Adipocyte (in vitro differentiated cells): ENCODE results near the gene CPZ.
"Not testable (repeated sequence)": the region's sequence is repeated elsewhere in the genome, so short reads cannot be mapped to it uniquely, and the experiment has no call there.

Source experiments
- DNase-seq: peaks from one replicate; pipeline ENCODE4 v3.0.0-alpha.2; 2015; ENCODE audit warnings: low read depth
- H3K27me3 ChIP-seq: replicated peaks from 2 replicates; pipeline ENCODE4 v1.7.0; 2013; ENCODE audit warnings: mild to moderate bottlenecking, low read length, moderate library complexity; ENCODE audit not compliant: control insufficient read depth, insufficient read depth
- H3K36me3 ChIP-seq: 2 replicates; pipeline ENCODE4 v1.7.0; 2013; ENCODE audit warnings: low read length, mild to moderate bottlenecking, moderate library complexity; ENCODE audit not compliant: control insufficient read depth, insufficient read depth, severe bottlenecking
- H3K4me1 ChIP-seq: 2 replicates; pipeline ENCODE4 v1.7.0; 2013; ENCODE audit warnings: mild to moderate bottlenecking, low read length, moderate library complexity; ENCODE audit not compliant: control insufficient read depth, insufficient read depth
- H3K4me3 ChIP-seq: 2 replicates; pipeline ENCODE4 v1.7.0; 2013; ENCODE audit warnings: mild to moderate bottlenecking, low read length, moderate library complexity
- H3K9ac ChIP-seq: 2 replicates; pipeline ENCODE4 v1.7.0; 2013; ENCODE audit warnings: mild to moderate bottlenecking, low read length, moderate library complexity
- H3K9me3 ChIP-seq: 2 replicates; pipeline ENCODE4 v1.7.0; 2013; ENCODE audit warnings: mild to moderate bottlenecking, low read length, moderate library complexity; ENCODE audit not compliant: control insufficient read depth

CPZ gene

DNA sequence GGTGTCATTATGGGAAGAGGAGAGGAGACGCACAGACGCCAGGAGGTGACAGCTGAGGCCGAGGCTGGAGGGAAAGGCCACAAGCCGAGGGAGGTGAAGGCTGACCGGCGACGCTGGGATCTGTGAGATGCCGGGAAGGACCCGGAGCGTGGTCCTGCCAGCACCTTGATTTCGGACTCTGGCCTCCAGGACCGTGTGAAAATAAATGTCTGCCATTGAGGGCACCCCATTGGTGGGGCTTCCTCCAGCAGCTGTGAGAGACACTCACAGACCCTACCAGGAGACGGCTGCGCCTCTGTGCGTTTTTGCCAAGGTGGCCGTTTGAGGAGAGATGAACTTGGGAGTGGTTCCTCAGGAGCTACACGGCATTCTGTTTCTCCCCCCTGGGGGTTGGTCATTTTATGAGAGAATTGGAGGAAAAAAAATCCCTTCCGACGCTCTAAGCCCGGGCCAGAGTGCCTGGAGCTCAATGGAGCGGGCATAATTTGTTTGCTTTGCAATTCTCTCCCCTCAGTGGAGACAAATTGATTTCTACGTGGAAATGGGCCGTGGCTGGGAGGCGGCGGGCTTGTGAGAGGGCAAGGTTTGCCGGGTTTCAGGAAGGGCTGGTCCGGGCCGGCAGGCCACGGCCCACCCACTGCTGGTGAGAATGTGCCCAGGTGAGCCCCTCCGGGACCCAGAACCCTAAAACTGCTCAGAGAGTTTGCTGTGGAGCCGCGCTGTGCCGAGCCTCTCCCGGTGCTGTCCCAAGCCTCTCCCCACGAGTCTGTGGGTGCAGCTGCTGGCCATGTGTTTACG lies 53.9 kb downstream of the CPZ start:
- no peaks in the 10 kb centered on the region for H3K36me3 ChIP-seq
- H3K4me3 ChIP-seq = no peak overlapping the region
- DNase-seq = no peak
- H3K27me3 ChIP-seq = peaks cover 43% of the 10 kb centered on the region
- no peaks in the 10 kb centered on the region for H3K4me1 ChIP-seq
- H3K9me3 ChIP-seq = no peaks in the 10 kb centered on the region
- no peak overlapping the region for H3K9ac ChIP-seq

DNA sequence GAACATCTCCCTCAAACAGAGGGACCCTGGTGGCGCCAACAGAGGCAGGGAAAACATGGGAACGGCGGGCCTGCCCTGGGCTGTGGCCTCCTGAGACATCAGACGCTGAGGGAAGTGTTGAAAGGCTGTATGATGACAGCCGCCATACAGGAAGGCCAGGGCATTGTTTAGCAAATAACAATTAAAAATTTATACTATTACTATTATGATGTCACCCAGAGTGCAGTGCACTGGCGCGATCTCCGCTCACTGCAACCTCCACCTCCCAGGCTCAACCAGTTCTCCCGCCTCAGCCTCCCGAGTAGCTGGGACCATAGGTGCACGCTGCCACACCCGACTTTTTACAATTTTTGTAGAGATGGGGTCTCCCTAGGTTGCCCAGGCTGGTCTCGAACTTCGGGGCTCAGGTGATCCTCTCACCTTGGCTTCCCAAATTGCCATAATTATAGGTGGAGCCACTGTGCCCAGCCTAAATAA lies 54.6 kb downstream of the CPZ start:
- Histone ChIP-seq H3K9ac (no peak overlapping the region), H3K27me3 (peaks cover 40% of the 10 kb centered on the region), H3K9me3 (no peaks in the 10 kb centered on the region), H3K4me1 (no peaks in the 10 kb centered on the region), H3K36me3 (no peaks in the 10 kb centered on the region), H3K4me3 (no peak overlapping the region)
- DNase-seq = no peak

DNA sequence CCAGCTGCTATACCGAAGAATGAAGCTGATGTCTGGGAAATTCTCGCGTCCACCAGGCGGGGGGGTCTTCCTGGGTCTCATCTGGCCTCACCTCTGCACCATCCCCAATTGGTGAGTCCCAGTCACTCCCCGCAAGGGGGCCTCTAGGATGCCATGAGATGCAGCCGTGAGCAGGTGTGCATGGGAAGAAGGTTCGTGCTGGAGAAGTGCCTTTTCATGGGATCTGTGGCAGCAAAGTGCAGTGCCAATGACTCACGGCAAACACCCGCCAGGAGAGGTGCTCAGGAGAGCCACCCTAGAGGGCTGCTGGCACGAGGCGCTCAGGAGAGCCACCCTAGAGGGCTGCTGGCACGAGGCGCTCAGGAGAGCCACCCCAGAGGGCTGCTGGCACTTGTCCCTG lies 55.1 kb downstream of the CPZ start:
- Histone ChIP-seq H3K9ac (no peak overlapping the region), H3K9me3 (no peaks in the 10 kb centered on the region), H3K36me3 (no peaks in the 10 kb centered on the region), H3K4me3 (no peak overlapping the region), H3K4me1 (no peaks in the 10 kb centered on the region), H3K27me3 (peaks cover 40% of the 10 kb centered on the region)
- no peak for DNase-seq

DNA sequence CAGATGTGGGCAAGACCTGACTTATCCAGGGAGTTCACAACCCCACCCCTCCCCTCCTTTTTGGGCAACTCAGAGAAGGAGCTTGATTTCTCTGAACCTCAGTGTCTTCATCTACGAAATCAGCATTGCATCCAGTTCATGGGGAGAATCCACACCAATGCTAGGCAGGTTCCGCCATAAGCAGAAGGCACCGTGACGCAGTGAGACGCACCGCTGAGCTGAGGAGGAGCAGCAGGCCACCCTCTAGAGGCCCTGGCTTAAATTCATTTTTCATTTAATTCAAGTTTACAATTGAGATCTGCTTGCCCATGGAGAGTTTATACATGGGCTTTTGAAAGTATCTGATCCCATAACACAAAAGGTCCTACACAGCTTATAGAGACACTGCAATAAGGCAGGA lies 55.7 kb downstream of the CPZ start:
- no peaks in the 10 kb centered on the region for H3K36me3 ChIP-seq
- peaks cover 35% of the 10 kb centered on the region for H3K27me3 ChIP-seq
- DNase-seq = no peak
- H3K4me3 ChIP-seq = no peak overlapping the region
- no peaks in the 10 kb centered on the region for H3K4me1 ChIP-seq
- no peaks in the 10 kb centered on the region for H3K9me3 ChIP-seq
- no peak overlapping the region for H3K9ac ChIP-seq

DNA sequence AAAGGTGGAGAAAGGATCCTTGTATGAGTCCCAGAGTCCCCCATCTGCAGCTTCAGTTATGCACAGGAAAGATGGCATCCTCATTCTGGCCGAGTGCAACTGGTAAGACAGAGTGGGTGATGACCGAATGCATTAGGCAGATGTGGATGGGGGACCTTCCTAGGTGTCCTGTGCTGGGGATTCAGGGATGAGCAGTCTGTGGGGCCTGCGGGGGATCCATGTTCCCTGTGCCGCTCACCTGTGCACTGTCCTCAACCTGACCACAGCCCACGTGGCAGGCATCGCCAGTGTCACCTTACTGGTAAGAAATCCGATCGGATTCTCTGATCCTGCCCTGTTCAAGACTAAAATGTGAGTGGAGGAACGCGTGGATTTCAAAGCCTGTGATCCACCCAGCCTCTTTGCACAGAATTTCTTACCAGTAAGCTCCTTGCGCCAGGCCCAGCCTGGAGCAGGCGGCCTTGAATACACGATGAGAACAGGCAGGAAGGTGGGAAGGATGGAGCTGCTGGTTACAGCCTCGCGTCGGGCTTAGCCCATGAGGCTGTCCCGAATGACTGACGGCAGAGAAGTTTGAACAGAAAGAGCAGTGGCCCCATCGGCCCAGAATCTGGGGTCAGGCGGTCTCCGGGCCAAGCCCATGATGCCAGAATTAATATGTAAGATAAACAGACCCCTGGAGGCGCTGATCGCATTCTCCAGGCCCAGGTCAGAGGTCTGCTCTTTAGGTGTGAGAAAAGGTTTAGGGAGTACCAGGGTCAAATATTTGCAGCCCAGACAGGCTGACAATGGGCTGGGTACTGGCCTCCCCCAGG lies 56.5 kb downstream of the CPZ start:
- no peak for DNase-seq
- peaks cover 33% of the 10 kb centered on the region for H3K27me3 ChIP-seq

DNA sequence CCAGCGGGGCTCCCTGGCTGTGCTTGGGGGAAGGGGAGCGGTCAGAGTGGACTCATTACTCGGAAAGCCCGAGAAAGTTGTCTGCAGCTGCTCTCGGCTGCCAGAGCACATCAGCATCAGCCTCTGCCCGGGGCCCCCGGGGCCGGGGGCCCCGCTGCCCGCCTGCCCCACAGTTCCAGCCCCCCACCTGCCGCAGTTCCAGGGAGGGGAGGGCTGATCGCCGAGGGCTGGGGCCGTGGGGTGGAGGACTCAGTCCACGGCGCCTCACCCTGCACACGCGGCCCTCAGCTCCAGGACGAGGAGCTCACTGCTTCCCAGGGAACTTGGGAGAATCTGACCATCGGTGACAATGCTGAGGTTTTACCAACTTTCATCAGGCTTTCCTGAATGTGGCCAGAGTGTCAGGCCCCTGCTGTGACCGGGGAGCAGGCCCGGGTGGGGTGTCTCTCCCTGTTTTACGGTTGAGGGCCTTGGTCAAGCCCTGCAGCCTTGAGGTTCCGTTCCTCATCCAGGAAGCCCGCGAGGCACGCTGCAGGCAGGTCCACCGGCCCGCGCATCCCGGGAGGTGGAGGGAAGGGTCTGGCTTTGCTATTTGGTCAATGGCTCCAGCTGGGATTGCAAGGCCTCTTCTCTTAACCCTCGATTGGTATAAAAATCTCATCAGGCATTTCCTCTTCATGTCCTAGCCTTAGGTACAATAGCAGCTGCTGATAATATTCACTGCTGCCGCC lies 57.2 kb downstream of the CPZ start:
- H3K36me3 ChIP-seq = no peaks in the 10 kb centered on the region
- H3K4me3 ChIP-seq = no peak overlapping the region
- H3K4me1 ChIP-seq = no peaks in the 10 kb centered on the region
- H3K9me3 ChIP-seq = no peaks in the 10 kb centered on the region
- H3K9ac ChIP-seq = no peak overlapping the region
- H3K27me3 ChIP-seq = peaks cover 33% of the 10 kb centered on the region
- DNase-seq = no peak

More for the DNA sequence above, 56.5 kb downstream of the CPZ start:
- H3K36me3 ChIP-seq = no peaks in the 10 kb centered on the region
- no peaks in the 10 kb centered on the region for H3K4me1 ChIP-seq
- H3K9me3 ChIP-seq = no peaks in the 10 kb centered on the region
- no peak overlapping the region for H3K9ac ChIP-seq
- no peak overlapping the region for H3K4me3 ChIP-seq

DNA sequence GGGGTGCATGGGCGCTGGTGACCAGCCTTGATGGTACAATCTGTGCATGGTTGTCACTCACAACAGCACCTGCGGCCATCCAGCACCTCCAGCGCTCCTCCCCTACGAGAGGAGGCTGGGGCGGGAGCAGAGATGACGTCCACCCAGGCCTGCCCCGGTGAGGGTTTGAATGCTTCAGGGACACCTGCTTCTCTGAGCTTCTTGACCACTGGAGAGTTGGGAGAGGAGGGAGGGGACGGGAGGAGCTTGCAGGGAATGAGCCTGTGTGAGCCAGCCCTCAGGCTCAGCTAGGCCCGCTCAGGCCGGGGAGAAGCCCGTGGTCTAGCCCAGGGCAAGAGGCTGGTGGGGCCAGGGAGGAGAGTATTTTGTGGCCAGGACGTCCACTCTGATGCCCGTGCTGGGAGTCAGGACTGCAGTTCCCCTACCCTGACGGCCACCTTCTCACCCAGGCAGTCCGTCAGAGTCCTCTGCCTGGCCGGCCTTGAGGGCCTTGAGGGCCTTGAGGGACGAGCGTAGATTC lies 59.2 kb downstream of the CPZ start:
- Histone ChIP-seq H3K36me3 (no peaks in the 10 kb centered on the region), H3K9me3 (no peaks in the 10 kb centered on the region), H3K4me3 (no peak overlapping the region), H3K9ac (no peak overlapping the region), H3K27me3 (peaks cover 26% of the 10 kb centered on the region), H3K4me1 (no peaks in the 10 kb centered on the region)
- DNase-seq = no peak

DNA sequence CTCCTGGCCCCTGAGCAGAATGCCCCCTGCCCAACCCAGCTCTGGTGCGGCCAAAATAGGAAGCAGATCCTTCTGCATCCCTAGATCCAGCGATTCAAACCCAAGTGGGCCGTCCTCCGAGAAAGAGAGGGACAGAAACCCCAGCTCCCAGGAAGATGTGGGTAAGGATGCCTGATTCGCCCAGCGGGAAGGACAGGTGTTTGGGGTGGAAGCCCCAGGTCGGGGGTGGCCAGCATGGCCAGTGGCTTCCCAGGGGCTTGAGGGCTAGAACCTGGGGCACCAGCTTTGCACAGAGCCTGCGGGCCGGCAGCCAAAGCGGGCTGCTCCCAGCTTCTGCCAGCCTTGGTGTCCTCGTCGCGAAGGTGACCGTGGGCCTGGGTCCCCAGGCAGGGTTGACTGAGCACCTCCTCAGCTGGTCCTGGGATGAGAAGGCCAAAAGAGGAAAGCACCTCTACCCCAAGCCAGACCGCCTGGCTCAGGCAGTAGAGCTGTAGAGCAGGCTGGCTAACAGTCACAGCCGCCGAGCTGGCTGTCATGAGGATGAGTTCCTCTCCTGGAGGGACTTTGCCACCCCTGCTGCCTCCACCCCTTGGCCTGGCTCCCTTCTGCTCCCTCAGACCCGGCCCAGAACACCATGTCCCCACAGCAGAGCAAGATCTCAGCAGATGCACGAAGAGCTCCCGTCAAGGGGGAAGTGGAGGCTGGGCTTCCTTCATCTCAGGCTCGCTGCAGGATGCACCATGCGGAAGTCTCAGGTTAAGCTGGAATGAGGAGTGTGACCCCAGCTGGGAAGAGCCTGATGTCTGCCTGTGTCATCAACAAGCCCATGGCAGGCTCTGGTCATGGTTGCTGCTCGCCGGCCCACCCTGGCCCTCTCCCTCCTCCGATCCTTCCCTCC lies 59.9 kb downstream of the CPZ start:
- DNase-seq = no peak
- Histone ChIP-seq H3K9me3 (no peaks in the 10 kb centered on the region), H3K36me3 (no peaks in the 10 kb centered on the region), H3K9ac (no peak overlapping the region), H3K4me1 (no peaks in the 10 kb centered on the region), H3K4me3 (no peak overlapping the region), H3K27me3 (peaks cover 25% of the 10 kb centered on the region)

DNA sequence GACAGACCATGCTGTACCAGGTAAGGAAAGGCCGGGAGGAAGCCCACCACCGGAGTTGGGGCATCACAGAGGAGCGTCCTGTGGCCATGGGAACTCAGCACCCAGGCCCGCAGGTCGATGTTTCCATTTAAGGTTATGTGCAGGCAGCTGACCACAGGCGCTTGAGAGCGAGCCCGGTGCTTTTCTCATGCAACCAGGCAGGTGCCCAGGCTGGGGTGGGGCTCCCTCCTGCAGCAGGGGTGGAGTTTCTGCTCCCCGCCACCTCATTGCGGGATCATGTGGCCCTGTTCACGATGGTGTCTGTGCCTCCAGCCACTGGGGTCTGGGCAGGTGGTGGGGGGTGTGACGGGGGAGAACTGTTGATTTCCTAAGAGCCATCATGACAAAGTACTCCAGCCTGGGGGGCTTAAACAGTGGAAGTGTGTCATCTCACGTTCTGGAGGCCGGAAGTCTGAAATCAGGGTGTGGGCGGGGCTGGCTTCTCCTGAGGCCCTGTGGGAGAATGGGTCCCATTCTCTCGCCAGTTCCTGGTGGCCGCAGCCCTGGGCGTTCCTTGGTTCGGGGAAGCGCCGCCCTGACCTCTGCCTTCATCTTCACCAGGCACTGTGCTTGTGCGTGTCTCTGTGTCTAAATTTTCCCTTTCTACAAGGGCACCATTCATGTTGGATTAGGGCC lies 60.9 kb downstream of the CPZ start:
- H3K4me3 ChIP-seq = no peak overlapping the region
- no peaks in the 10 kb centered on the region for H3K4me1 ChIP-seq
- peaks cover 24% of the 10 kb centered on the region for H3K27me3 ChIP-seq
- H3K9me3 ChIP-seq = no peaks in the 10 kb centered on the region
- no peak overlapping the region for H3K9ac ChIP-seq
- no peak for DNase-seq
- H3K36me3 ChIP-seq = no peaks in the 10 kb centered on the region

DNA sequence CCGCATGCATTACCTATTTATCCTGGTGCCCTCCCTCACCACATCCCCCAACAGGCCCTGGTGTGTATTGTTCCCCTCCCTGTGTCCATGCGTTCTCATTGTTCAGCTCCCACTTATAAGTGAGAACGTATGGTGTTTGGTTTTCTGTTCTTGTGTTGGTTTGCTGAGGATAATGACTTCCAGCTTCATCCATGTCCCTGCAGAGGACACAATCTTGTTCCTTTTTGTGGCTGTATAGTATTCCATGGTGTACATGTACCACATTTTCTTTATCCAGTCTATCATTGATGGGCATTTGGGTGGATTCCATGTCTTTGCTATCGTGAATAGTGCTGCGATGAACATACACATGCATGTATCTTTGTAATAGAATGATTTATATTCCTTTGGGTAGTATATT lies 61.6 kb downstream of the CPZ start:
- not testable (repeated sequence) for H3K4me3 ChIP-seq, H3K4me1 ChIP-seq, H3K36me3 ChIP-seq, H3K9ac ChIP-seq, H3K9me3 ChIP-seq, DNase-seq
- peaks cover 17% of the 10 kb centered on the region for H3K27me3 ChIP-seq
